Muscle layer of colon (tissue), 2 donors: ENCODE measurements around the gene TOX2.

ENCODE experiments used
- H3K27ac ChIP-seq: one replicate; pipeline ENCODE4 v1.7.0; 2013; ENCODE audit warnings: low read depth, mild to moderate bottlenecking, low read length, moderate library complexity
- H3K27me3 ChIP-seq, 2 donors: one replicate each; pipeline ENCODE4 v1.7.0; 2013; ENCODE audit warnings: low read length in 2 of 2, mild to moderate bottlenecking in 2 of 2; ENCODE audit not compliant: insufficient read depth in 2 of 2, control insufficient read depth in 1 of 2
- H3K36me3 ChIP-seq: one replicate; pipeline ENCODE4 v1.7.0; 2013; ENCODE audit warnings: mild to moderate bottlenecking, low read length; ENCODE audit not compliant: insufficient read depth
- H3K4me1 ChIP-seq: one replicate; pipeline ENCODE4 v1.7.0; 2013; ENCODE audit warnings: mild to moderate bottlenecking, low read length; ENCODE audit not compliant: insufficient read depth
- H3K4me3 ChIP-seq, 2 donors: one replicate each; pipeline ENCODE4 v1.7.0; 2013; ENCODE audit warnings: low read length in 2 of 2, low read depth in 1 of 2, mild to moderate bottlenecking in 1 of 2, moderate library complexity in 1 of 2
- H3K9ac ChIP-seq: one replicate; pipeline ENCODE4 v1.7.0; 2013; ENCODE audit warnings: low read length
- H3K9me3 ChIP-seq: one replicate; pipeline ENCODE4 v1.7.0; 2013; ENCODE audit warnings: mild to moderate bottlenecking, low read length
- donor health status: abdominal sarcoma.
- donor health status: Adenocarcinoma of cecum.

Gene TOX2

GRCh38 chr20:44051661-44052000 lies 137.0 kb downstream of the TOX2 start:
- Histone ChIP-seq H3K27ac (no peak overlapping the region), H3K27me3 (no peaks in the 10 kb centered on the region), H3K9me3 (peaks cover 4% of the 10 kb centered on the region), H3K4me1 (no peaks in the 10 kb centered on the region), H3K9ac (no peak overlapping the region), H3K4me3 (no peak overlapping the region), H3K36me3 (no peaks in the 10 kb centered on the region)

DNA sequence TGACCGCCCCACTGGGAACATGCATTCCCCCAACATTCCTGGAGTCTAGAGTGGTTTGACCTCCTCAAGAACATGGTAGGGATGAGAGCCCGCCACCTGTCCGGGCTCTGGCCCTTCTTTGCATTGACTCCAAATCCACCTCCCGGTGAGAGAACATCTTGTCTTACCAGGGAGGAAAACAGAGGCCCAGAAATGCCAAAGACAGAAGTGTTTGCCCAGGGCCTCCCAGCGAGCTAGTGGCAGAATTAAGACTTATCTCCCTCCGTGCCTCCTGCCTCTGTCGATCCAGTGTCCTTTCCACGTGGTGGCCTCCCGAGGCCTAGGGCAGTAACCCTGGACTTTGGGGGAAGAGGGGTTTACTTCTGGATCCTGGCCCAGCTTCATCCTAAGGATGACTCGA lies 137.5 kb downstream of the TOX2 start:
- Histone ChIP-seq H3K4me3 (no peak overlapping the region), H3K4me1 (no peaks in the 10 kb centered on the region)

DNA sequence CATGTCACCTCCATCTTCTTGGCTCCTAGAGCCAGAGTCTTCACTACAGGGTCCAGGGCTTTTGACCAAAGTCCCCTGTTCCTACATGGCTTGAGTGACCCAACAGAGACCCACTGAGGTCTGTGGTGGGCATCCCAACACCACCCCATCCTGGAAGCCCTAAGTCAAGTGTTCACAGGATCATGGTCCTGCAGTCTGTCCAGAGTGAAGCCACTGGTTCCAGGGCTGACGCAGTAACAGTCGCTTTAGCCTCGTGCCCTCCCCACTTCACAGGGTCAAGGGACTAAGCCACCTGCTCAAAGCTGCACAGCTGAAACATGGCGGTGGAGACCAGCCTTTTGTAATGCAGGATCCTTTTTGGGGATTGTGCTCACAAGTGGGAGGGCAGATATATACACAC lies 138.4 kb downstream of the TOX2 start:
- Histone ChIP-seq H3K27me3 (no peaks in the 10 kb centered on the region), H3K9ac (no peak overlapping the region), H3K4me1 (no peaks in the 10 kb centered on the region), H3K27ac (no peak overlapping the region), H3K36me3 (no peaks in the 10 kb centered on the region), H3K4me3 (no peak overlapping the region), H3K9me3 (peaks cover 4% of the 10 kb centered on the region)

More for the DNA sequence above, 137.5 kb downstream of the TOX2 start:
- H3K27ac ChIP-seq, result no peak overlapping the region
- H3K9me3 ChIP-seq, result peaks cover 4% of the 10 kb centered on the region
- no peak overlapping the region for H3K9ac ChIP-seq
- no peaks in the 10 kb centered on the region for H3K36me3 ChIP-seq
- no peaks in the 10 kb centered on the region for H3K27me3 ChIP-seq

GRCh38 chr20:44054118-44054517 lies 139.5 kb downstream of the TOX2 start:
- H3K36me3 ChIP-seq, result no peaks in the 10 kb centered on the region
- H3K27ac ChIP-seq, result no peak overlapping the region
- peaks cover 4% of the 10 kb centered on the region for H3K9me3 ChIP-seq
- H3K9ac ChIP-seq, result no peak overlapping the region
- no peaks in the 10 kb centered on the region for H3K27me3 ChIP-seq
- H3K4me1 ChIP-seq, result no peaks in the 10 kb centered on the region
- no peak overlapping the region for H3K4me3 ChIP-seq

DNA sequence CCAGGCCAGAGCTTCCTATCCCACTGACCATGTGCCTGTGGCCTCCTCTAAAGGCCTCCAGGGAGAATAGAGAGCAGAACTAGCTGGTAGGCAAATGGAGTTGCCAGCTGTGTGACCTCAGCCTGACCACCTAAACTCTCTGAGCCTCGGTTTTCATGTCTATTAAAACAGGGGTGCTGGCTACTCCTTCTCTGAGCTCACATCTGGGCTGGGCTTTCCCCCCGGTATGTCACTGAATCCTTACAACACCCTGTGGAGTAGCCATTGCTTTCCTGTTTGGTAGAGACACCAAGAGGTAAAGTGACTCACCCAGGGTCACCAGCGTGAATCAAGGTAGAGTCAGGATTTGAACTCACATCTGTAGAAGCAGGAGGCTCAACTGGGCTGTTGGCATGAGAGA lies 140.2 kb downstream of the TOX2 start:
- H3K4me1 ChIP-seq, result no peaks in the 10 kb centered on the region
- H3K9ac ChIP-seq, result no peak overlapping the region
- H3K27ac ChIP-seq, result no peak overlapping the region
- H3K36me3 ChIP-seq, result no peaks in the 10 kb centered on the region
- no peak overlapping the region for H3K4me3 ChIP-seq
- H3K9me3 ChIP-seq, result peaks cover 4% of the 10 kb centered on the region
- H3K27me3 ChIP-seq, result no peaks in the 10 kb centered on the region

- Histone ChIP-seq H3K4me1 (no peaks in the 10 kb centered on the region), H3K27ac (no peak overlapping the region), H3K36me3 (no peaks in the 10 kb centered on the region), H3K27me3 (no peaks in the 10 kb centered on the region), H3K9me3 (peaks cover 4% of the 10 kb centered on the region), H3K9ac (no peak overlapping the region), H3K4me3 (no peak overlapping the region)
These were observed 141.5 kb downstream of the TOX2 start for GRCh38 chr20:44056010-44056698.

- Histone ChIP-seq H3K27ac (no peak overlapping the region), H3K9ac (no peak overlapping the region), H3K36me3 (no peaks in the 10 kb centered on the region), H3K4me1 (no peaks in the 10 kb centered on the region), H3K4me3 (no peak overlapping the region), H3K27me3 (no peaks in the 10 kb centered on the region), H3K9me3 (peaks cover 4% of the 10 kb centered on the region)
These were observed 143.3 kb downstream of the TOX2 start for GRCh38 chr20:44057698-44058675.

- no peak overlapping the region for H3K9ac ChIP-seq
These were observed 150.1 kb downstream of the TOX2 start for GRCh38 chr20:44064501-44065400.

GRCh38 chr20:44065401-44066340 lies 151.0 kb downstream of the TOX2 start:
- Histone ChIP-seq H3K4me1 (no peaks in the 10 kb centered on the region), H3K27ac (no peak overlapping the region), H3K4me3 (no peak overlapping the region), H3K9me3 (no peaks in the 10 kb centered on the region), H3K9ac (no peak overlapping the region), H3K36me3 (no peaks in the 10 kb centered on the region), H3K27me3 (no peaks in the 10 kb centered on the region)

More at GRCh38 chr20:44064501-44065400, 150.1 kb downstream of the TOX2 start:
- Histone ChIP-seq H3K36me3 (no peaks in the 10 kb centered on the region), H3K4me1 (no peaks in the 10 kb centered on the region), H3K4me3 (no peak overlapping the region), H3K9me3 (no peaks in the 10 kb centered on the region), H3K27me3 (no peaks in the 10 kb centered on the region), H3K27ac (no peak overlapping the region)
